ENCODE results near the gene HEPACAM.

Gene HEPACAM

DNA sequence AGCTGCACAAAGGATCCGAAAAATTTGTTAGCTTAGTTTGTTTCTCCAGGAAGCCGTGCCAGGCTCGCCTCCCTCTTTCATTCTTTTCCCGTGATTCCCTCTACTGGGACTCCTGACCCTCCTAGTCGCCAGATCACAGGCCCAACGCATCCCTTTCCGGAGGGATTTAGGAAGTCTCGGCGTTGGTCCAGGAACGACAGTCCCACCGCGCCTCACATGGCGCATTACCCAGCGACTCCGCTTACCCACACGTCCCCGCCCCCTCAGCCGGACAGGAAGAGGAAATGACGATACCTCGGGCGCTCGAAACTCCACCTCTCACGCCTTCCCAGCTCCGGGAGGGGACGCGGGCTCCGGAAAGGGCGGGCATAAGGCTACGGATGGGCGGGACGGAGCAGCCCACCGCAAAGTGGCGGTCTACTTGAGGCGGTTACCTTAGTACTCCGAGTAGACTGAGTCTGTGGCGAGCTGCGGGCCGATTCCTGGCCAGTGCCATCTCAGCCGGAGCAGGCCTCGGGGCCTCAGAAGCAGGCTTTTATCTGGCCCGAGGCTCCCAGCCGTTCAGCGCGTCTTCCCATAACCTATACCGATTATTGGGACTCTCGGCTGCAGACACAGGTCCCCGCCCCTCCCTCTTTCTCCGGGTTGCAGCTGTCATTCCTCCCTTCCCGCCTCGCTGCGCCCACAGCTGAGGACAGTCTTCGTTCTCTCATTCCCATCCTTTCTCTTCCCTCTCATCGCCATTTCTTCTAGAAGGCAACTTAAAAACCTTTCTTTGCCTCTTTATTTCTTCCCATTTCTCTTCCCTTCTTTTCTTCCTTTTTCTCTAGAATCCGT lies 18.1 kb upstream of the HEPACAM start, which contains the start of gene CCDC15:
TSS of gene CCDC15 (plus strand) at position 450 of the 837 bp plus-strand sequence. CDS start 531 bp downstream, outside the sequence.
- H3K9me3 ChIP-seq (ENCODE audit: control insufficient read depth, insufficient read depth, low read length): no peaks in the 10 kb centered on the region

DNA sequence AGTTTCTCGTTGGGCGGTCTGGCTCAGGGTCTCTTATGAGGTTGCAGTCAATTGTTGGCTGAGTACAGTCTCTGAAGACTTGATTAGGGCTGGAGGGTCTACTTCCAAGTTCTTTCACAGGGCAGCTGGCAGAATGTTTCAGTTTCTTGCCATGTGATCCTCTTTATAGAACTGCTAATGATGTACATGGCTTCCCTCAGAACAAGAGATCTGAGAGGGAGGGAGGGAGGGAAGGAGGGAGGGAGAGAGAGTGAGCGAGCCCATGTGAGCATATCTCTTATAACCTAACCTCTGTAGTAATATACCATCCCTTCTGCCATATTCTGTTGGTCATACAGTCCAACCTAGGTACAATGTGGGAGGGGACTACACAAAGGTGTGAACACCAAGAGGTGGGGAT lies 15.5 kb upstream of the HEPACAM start:
- Histone ChIP-seq H3K36me3 (ENCODE audit: insufficient read depth, low read length) (no peaks in the 10 kb centered on the region), H3K9me3 (ENCODE audit: control insufficient read depth, insufficient read depth, low read length) (no peaks in the 10 kb centered on the region), H3K9ac (ENCODE audit: low read depth, low read length) (no peak overlapping the region), H3K4me1 (ENCODE audit: insufficient read depth, low read length) (no peaks in the 10 kb centered on the region)

More for the DNA sequence above, 18.1 kb upstream of the HEPACAM start, which contains the start of gene CCDC15:
- H3K4me1 ChIP-seq (ENCODE audit: insufficient read depth, low read length): no peaks in the 10 kb centered on the region
- H3K36me3 ChIP-seq (ENCODE audit: insufficient read depth, low read length): no peaks in the 10 kb centered on the region
- peak within 1 kb of the TSS; percentile 78 for H3K9ac ChIP-seq (ENCODE audit: low read depth, low read length)

DNA sequence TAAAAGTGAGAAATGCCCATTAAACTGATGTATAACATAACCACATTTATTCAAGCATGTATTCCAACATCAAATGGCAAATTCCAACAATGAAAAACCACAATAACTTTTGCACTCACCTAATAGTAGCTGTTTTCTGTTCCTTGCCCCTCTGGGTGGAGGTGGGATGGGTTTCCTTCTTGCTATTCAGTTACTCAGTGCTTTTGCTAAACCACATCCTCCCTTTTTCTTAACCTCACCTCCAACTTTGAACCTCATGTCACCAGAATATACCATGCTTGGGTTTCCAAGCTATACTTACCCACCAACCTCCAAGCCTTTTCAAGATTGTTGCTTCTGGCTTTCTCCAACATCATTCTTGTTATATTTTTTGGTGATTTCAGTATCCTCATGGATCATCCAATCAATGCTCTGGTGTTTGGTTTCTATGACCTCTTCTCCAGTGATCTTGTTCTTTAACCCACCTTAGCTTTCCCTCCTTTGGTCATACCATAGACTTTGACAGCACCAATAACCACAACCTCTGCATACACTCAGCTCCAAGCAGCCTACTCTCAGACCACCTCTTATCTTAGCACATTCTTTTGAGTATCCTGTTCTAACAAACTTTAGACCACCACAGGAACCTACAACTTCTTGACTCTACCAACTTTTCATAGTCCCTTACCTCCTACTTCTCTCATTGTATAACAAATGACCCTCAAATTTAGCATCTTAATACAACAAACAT lies 14.9 kb upstream of the HEPACAM start:
- H3K9me3 ChIP-seq (ENCODE audit: control insufficient read depth, insufficient read depth, low read length): no peaks in the 10 kb centered on the region
- no peaks in the 10 kb centered on the region for H3K4me1 ChIP-seq (ENCODE audit: insufficient read depth, low read length)
- no peak overlapping the region for H3K9ac ChIP-seq (ENCODE audit: low read depth, low read length)
- H3K36me3 ChIP-seq (ENCODE audit: insufficient read depth, low read length): no peaks in the 10 kb centered on the region

DNA sequence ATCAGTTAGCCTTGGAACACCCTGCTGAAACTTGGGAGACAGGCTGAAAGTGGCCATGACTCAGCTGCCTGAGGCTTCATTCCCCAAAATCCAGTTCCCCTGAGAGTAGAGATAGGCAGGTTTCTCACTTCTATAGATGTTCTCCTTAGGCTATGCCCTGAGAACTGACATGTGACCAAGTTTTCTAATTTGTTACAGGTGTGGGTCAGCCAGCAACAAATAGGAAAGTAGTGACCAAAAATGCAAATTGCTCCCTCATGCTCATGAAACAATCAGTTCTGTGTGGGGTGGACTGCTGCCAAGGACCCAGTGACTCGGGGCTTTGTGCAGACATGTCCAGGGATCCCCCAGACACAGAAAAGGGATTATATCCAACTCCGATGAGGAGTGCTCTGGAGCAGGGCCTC lies 10.9 kb upstream of the HEPACAM start:
- Histone ChIP-seq H3K9me3 (ENCODE audit: control insufficient read depth, insufficient read depth, low read length) (no peaks in the 10 kb centered on the region), H3K4me1 (ENCODE audit: insufficient read depth, low read length) (no peaks in the 10 kb centered on the region), H3K9ac (ENCODE audit: low read depth, low read length) (no peak overlapping the region), H3K36me3 (ENCODE audit: insufficient read depth, low read length) (no peaks in the 10 kb centered on the region)

DNA sequence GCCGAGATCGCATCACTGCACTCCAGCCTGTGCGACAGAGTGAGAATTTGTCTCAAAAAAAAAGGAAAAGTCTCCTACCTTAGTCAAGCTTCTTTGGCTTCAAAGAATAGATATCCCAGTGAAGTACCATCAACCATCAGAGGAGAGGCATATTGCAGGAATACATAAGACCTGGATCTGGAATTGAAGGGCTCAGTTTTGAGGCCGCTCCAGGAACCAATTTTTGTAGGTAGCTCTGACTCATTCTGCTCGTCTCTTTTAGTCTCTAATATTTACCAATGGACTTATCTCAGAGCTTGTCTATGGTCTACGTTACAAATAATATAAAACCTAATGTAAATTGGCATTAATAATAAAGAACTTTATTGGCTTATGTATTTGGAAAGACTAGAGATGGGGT lies 10.0 kb upstream of the HEPACAM start:
- Histone ChIP-seq H3K9ac (ENCODE audit: low read depth, low read length) (no peak overlapping the region), H3K9me3 (ENCODE audit: control insufficient read depth, insufficient read depth, low read length) (no peaks in the 10 kb centered on the region), H3K4me1 (ENCODE audit: insufficient read depth, low read length) (no peaks in the 10 kb centered on the region), H3K36me3 (ENCODE audit: insufficient read depth, low read length) (no peaks in the 10 kb centered on the region)

DNA sequence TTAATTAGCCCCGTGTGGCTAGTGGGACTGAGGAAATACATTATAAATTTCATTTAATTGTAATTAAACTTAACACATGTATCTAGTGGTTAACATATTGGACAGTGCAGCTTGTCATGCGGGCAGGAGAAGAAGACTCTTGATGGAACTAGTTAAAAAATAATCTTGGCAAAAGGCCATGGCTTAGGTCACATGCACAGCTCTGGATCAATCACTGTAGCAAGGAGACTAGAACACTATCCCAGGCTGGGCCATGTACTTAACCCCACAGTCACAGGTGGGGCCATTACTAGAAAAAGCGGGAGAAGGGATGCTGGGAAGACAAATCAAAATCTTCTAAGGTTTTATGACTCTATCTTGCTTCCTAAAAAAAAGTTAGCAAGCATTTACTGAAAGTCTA lies 8.7 kb upstream of the HEPACAM start:
- no peaks in the 10 kb centered on the region for H3K36me3 ChIP-seq (ENCODE audit: insufficient read depth, low read length)
- no peak overlapping the region for H3K9ac ChIP-seq (ENCODE audit: low read depth, low read length)
- H3K9me3 ChIP-seq (ENCODE audit: control insufficient read depth, insufficient read depth, low read length): no peaks in the 10 kb centered on the region
- H3K4me1 ChIP-seq (ENCODE audit: insufficient read depth, low read length): no peaks in the 10 kb centered on the region

DNA sequence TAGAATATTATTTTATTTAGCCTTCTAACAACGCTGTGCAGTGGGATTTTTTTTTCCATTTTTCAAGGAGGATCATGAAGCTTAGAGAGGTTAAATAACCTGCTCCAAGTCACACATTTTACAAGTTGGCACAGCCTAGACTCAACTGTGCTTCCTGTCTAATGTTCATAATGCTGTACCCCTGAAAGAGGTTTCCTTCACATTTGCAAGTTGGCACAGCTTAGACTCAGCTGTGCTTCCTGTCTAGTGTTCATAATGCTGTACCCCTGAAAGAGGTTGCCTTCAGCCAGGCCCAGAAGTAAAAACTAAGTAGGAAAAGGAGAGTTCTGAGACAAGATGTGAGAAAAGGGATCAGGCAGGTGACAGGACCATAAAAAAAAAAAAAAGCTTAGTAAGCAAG lies 7.9 kb upstream of the HEPACAM start:
- no peaks in the 10 kb centered on the region for H3K9me3 ChIP-seq (ENCODE audit: control insufficient read depth, insufficient read depth, low read length)
- H3K36me3 ChIP-seq (ENCODE audit: insufficient read depth, low read length): no peaks in the 10 kb centered on the region
- no peak overlapping the region for H3K9ac ChIP-seq (ENCODE audit: low read depth, low read length)
- H3K4me1 ChIP-seq (ENCODE audit: insufficient read depth, low read length): no peaks in the 10 kb centered on the region

DNA sequence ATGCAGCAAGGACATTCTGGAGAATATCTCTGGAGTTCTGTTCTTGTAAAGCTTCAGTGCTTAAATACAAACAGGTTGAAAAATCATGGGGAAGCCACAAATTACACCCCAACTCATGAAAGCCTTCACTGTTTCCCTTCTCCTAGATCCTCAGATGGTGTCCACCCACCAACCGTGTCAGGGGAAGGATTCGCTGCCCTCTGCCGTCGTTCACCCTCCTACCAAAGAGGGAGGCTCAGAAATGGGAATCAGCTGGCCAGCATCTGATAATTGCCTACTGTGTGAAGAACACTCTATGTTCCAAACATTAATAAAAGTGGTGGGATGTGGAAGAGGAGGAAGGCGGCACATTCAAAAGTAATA lies 7.4 kb upstream of the HEPACAM start:
- no peak overlapping the region for H3K9ac ChIP-seq (ENCODE audit: low read depth, low read length)

DNA sequence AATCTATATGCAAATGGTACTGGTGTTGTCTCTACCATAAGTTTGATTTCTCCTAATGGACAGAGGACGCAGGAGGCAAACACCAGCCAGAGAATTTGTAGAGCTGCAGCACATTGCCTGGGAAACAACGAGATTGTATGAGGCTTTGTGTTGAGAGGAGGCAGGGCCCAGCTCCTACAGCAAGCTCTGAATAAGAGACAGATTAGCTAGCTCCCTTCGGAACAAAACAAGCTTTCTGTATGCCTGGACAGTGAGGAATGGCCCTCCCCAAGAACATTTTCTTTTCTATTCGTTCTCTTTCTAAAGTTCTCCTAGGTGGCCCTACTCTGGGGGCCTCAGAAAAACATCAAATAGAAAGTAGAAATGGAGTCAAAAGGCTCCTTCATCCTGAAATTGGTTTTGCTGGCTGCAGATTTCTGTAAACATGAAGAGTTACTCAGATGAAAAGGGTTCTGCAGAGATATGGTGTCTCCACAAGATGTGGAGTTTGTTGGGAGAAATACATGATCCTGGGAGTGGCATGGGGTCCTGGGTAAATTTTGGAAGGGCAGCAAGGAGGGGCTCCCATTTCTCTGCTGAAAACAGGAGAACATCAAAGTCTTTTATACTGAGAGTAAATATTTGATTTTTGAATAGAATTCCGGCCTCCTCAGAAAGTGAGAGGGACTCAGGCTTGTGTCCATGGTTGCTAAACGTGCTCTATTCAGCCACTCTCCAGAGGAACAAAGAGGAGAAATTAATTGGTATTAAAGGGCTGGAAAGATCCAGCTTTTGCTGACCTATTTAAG lies 6.8 kb upstream of the HEPACAM start:
- Histone ChIP-seq H3K4me1 (ENCODE audit: insufficient read depth, low read length) (no peaks in the 10 kb centered on the region), H3K36me3 (ENCODE audit: insufficient read depth, low read length) (no peaks in the 10 kb centered on the region), H3K9me3 (ENCODE audit: control insufficient read depth, insufficient read depth, low read length) (no peaks in the 10 kb centered on the region), H3K9ac (ENCODE audit: low read depth, low read length) (no peak overlapping the region)

More for the DNA sequence above, 7.4 kb upstream of the HEPACAM start:
- H3K36me3 ChIP-seq (ENCODE audit: insufficient read depth, low read length): no peaks in the 10 kb centered on the region
- H3K4me1 ChIP-seq (ENCODE audit: insufficient read depth, low read length): no peaks in the 10 kb centered on the region
- H3K9me3 ChIP-seq (ENCODE audit: control insufficient read depth, insufficient read depth, low read length): no peaks in the 10 kb centered on the region

DNA sequence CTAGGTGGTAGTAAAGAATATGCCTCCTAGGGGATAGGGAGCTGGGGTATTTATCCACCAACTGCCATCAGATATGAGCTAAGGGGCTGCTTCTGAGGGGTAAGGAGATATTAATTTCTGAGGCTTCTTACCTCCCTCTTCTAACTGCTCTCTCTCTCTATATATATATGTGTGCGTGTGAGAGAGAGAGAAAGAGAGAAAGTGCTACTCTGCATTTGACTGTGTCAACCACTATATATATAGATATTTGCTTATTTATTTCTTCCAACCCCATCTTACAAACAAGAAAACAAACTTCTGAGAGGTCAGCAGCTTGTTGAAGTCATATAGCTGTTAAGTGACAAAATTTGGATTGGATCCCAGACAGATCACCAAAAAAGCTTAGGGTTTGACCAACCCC lies 5.9 kb upstream of the HEPACAM start:
- Histone ChIP-seq H3K4me1 (ENCODE audit: insufficient read depth, low read length) (no peaks in the 10 kb centered on the region), H3K9ac (ENCODE audit: low read depth, low read length) (no peak overlapping the region), H3K9me3 (ENCODE audit: control insufficient read depth, insufficient read depth, low read length) (no peaks in the 10 kb centered on the region), H3K36me3 (ENCODE audit: insufficient read depth, low read length) (no peaks in the 10 kb centered on the region)

DNA sequence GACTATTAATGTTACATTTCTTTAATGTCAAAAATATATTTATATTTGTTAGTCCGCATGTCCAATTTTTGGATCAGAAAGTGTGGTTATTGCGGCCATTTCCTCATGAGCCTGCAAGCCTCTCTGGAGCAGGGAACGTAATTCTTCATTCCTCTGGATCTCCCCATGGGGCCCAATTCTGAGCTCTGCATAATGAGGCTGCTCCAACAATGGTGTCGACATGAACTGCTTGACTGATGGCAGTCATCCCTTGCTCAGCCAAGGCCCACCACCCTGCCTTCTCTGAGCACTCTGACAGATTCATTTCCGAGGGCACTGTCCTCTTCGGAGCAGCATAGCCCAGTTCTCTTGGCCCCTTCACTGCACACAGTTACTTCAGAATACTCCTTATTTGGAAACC lies 3.1 kb upstream of the HEPACAM start:
- no peaks in the 10 kb centered on the region for H3K9me3 ChIP-seq (ENCODE audit: control insufficient read depth, insufficient read depth, low read length)
- peaks cover 4% of the 10 kb centered on the region; the same call in 1 of the 2 replicates for H3K4me1 ChIP-seq (ENCODE audit: insufficient read depth, low read length)
- H3K9ac ChIP-seq (ENCODE audit: low read depth, low read length): no peak overlapping the region
- H3K36me3 ChIP-seq (ENCODE audit: insufficient read depth, low read length): no peaks in the 10 kb centered on the region

DNA sequence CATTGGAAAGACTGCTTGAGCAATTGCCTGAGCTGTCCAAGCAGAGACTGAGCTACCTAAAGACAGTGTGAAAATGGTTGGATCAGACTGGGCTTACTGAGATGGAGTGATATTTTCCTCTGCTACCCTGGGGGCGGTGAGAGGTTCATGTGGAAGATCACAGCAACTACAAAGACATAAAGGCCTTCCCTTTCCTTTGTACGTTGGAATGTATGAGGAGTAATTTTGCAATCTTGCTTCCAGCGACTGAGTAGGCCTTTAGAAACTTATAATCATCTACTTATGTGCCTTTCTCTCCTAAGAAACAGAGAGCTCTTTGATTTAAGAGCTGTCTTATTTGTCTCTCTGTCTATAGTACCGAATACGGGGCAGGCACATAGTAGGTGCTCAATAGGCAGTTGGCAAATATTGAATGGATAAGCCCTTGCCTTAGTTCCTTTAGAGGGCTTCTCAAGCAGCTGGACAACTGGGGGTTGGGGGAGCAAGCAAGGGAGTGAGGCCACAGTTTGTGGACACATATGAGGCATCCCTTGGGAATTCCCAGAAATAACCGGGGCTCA lies 2.4 kb upstream of the HEPACAM start:
- Histone ChIP-seq H3K9ac (ENCODE audit: low read depth, low read length) (no peak overlapping the region), H3K9me3 (ENCODE audit: control insufficient read depth, insufficient read depth, low read length) (no peaks in the 10 kb centered on the region), H3K36me3 (ENCODE audit: insufficient read depth, low read length) (no peaks in the 10 kb centered on the region), H3K4me1 (ENCODE audit: insufficient read depth, low read length) (peaks cover 4% of the 10 kb centered on the region; the same call in 1 of the 2 replicates)

DNA sequence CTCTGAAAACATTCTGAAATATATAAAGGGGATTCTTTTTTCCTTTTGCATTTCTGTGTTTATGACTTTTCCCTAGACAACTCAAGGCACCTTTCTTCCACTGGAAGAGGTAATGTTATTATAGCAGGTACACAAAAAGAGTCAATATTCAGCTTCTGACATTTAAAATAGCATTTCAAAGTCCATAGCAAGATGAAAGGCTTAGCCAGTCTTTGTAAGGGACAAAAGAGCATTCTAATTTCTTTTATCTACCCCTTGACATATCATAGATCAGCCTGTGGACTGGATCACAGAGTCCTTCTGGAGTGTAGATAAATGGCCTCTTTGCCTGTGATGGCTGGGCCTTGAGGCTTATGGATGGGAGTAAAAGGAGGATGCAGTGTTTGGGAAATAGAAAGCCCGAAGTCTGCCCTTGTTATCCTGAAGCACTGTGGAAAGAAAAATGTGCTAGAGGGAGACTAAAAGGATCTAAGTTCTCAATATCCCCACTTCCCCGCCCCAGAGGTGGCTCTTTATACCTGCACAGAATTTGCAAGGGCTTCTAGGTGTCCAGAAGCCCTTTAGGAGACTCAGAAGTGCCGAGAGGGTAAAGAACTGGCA lies 1.6 kb upstream of the HEPACAM start:
- peaks cover 4% of the 10 kb centered on the region; the same call in 1 of the 2 replicates for H3K4me1 ChIP-seq (ENCODE audit: insufficient read depth, low read length)
- no peak overlapping the region for H3K9ac ChIP-seq (ENCODE audit: low read depth, low read length)
- H3K9me3 ChIP-seq (ENCODE audit: control insufficient read depth, insufficient read depth, low read length): no peaks in the 10 kb centered on the region
- H3K36me3 ChIP-seq (ENCODE audit: insufficient read depth, low read length): no peaks in the 10 kb centered on the region
